Spleen (tissue), 11 donors: ENCODE data around the gene CSNK1D. TPM values are rescaled to one million over a fixed set of nuclear protein-coding genes. Genes with fewer than 3 reads are reported as not detected.

Source experiments
- DNase-seq: peaks from one replicate; pipeline ENCODE4 v3.0.0-alpha.2; 2020
- H3K27ac ChIP-seq, 8 donors: fragments of 200-600 bp; sonication (generic) in 7 of 8; 1 replicate in 4 of 8; 2 replicates in 4 of 8; pipeline versions ENCODE4 v1.5.0 to v1.8.0; 2016 to 2021; ENCODE audit warnings: inconsistent platforms in 4 of 8, mild to moderate bottlenecking in 4 of 8, moderate library complexity in 1 of 8
- H3K27me3 ChIP-seq, 7 donors: fragments of 200-600 bp; sonication (generic) in 6 of 7; replicated peaks in 1 of 7; 1 replicate in 4 of 7; 2 replicates in 3 of 7; pipeline versions ENCODE4 v1.5.0 to v1.8.0; 2016 to 2021; ENCODE audit warnings: inconsistent platforms in 3 of 7, mild to moderate bottlenecking in 1 of 7
- H3K36me3 ChIP-seq, 6 donors: fragments of 200-600 bp; sonication (generic) in 5 of 6; 1 replicate in 4 of 6; 2 replicates in 2 of 6; pipeline versions ENCODE4 v1.5.0 to v1.8.0; 2016 to 2021; ENCODE audit warnings: inconsistent platforms in 2 of 6
- H3K4me1 ChIP-seq, 6 donors: fragments of 200-600 bp; sonication (generic) in 5 of 6; 1 replicate in 3 of 6; 2 replicates in 3 of 6; pipeline versions ENCODE4 v1.5.0 to v1.8.0; 2016 to 2021; ENCODE audit warnings: inconsistent platforms in 3 of 6
- H3K4me3 ChIP-seq, 8 donors: fragments of 200-600 bp; sonication (generic) in 7 of 8; 1 replicate in 4 of 8; 2 replicates in 4 of 8; pipeline versions ENCODE4 v1.5.0 to v1.8.0; 2016 to 2021; ENCODE audit warnings: inconsistent platforms in 4 of 8, mild to moderate bottlenecking in 4 of 8, moderate library complexity in 2 of 8
- H3K9me3 ChIP-seq, 8 donors: fragments of 200-600 bp; sonication (generic) in 7 of 8; 1 replicate in 4 of 8; 2 replicates in 4 of 8; pipeline versions ENCODE4 v1.5.0 to v1.8.0; 2016 to 2021; ENCODE audit warnings: inconsistent platforms in 4 of 8
- POLR2A ChIP-seq, 3 donors: fragments of 450-650 bp; IDR thresholded peaks; one replicate each; pipeline ENCODE4 v1.5.1; 2017; ENCODE audit warnings: antibody characterized with exemption in 3 of 3, mild to moderate bottlenecking in 1 of 3
- POLR2AphosphoS5 ChIP-seq, 3 donors: sonication (generic); formaldehyde crosslinking; IDR thresholded peaks; one replicate each; pipeline ENCODE4 v1.5.1; 2017; ENCODE audit warnings: antibody characterized with exemption in 3 of 3
- WGBS, 5 donors: extraction: QIAGEN DNeasy Blood & Tissue Kit in 3 of 5; methylation state at CpG; one replicate each; pipeline versions ENCODE4 v1.1.5 to v1.1.7; 2013 to 2018; 5-methylcytosine and 5-hydroxymethylcytosine counted together
- intact Hi-C: fragments of 100-400 bp; cut with DNase I; formaldehyde crosslinking; loops from one replicate; pipeline ENCODE4 v1.15.0; 2023; ENCODE audit warnings: low total_unique reads
- polyA plus RNA-seq, 3 donors: library from polyadenylated mRNA; stranded (reverse); fragments of 200-250 nt; gene quantifications; one replicate each; pipeline ENCODE4 v1.2.1, GENCODE V29; 2013
- total RNA-seq, 7 donors: library from RNA; depleted of rRNA in 3 of 7; stranded (reverse); fragments of >200 nt in 3 of 7; fragmentation: NEBNext Ultra II Directional in 4 of 7; extraction: Animal tissue kit (Norgen Biotek cat#: 25700) in 4 of 7; gene quantifications; one replicate each; pipeline versions ENCODE4 v1.1.0 to v1.2.1, GENCODE V29; 2016 to 2021
- TF ChIP-seq, protein P1 (sequence below), 11 experiments: fragments of 200-600 bp in 7 of 11; fragments of 450-650 bp in 4 of 11; sonication (generic) in 4 of 11; IDR thresholded peaks in 8 of 11; conservative IDR thresholded peaks in 3 of 11; 1 replicate in 7 of 11; 2 replicates in 4 of 11; pipeline versions ENCODE4 v1.4.0 to v1.8.0; 2016 to 2021; ENCODE audit warnings: antibody characterized with exemption in 11 of 11, inconsistent platforms in 4 of 11, mild to moderate bottlenecking in 1 of 11
- donor health status: healthy with polysubstance abuse.
- donor health status: DM: no; HTN: no; CAD: no; lungs with moderate emphysema.
- donor health status: DM: no; HTN: no; CAD: no.
- donor health status: Bipolar disorder and iron deficiency.
- donor health status: healthy.
- donor health status: DM: no; HTN: no; CAD: no.
- donor health status: DM: yes; HTN: yes; CAD: no.

The CSNK1D gene
- total and polyA plus RNA-seq, 10 donors = 46.5 to 216 (median 119) TPM

DNA sequence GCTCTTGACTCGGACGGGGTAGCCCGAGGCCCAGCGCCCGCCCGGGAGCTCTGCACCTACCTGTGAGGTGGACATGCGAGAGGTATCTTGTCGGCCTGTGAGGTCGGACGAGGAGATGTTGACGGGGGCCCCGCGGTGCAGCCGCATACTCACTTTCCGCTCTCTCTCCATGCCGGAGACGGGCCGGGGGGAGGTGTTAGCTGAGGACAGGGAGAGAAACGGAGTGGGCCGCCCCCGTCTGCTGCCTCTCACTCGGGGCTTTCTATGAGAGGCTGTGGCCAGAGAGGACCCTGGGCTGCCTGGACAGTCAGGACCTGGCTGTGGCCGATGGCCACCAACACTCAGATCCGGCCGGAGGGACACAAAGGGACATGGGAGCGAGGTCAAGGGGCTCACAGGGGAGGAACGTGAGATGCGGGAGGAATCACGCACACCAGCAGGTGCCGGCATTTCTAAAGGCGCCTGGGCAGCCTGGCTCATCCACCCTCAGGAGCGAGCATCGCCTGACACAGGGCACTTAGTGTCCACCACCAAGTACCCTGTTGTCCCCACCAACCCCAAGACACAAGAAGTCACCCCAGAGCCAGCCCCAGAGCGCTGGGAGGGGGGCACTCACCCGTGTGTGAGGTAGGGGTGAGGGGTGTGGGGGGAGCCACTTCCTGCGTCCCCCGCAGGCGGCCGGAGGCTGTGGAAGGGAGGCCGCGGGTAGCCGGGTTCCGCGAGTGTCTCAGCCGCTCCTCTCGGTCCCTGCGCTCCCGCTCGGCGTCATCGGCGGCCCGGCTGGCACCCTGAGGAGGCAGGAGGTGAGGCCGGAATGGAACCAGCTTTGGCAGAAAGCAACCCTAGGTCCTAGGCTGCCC is 24.5 kb downstream of the CSNK1D start:
- TF ChIP-seq, protein P1, sequence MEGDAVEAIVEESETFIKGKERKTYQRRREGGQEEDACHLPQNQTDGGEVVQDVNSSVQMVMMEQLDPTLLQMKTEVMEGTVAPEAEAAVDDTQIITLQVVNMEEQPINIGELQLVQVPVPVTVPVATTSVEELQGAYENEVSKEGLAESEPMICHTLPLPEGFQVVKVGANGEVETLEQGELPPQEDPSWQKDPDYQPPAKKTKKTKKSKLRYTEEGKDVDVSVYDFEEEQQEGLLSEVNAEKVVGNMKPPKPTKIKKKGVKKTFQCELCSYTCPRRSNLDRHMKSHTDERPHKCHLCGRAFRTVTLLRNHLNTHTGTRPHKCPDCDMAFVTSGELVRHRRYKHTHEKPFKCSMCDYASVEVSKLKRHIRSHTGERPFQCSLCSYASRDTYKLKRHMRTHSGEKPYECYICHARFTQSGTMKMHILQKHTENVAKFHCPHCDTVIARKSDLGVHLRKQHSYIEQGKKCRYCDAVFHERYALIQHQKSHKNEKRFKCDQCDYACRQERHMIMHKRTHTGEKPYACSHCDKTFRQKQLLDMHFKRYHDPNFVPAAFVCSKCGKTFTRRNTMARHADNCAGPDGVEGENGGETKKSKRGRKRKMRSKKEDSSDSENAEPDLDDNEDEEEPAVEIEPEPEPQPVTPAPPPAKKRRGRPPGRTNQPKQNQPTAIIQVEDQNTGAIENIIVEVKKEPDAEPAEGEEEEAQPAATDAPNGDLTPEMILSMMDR (IDR thresholded peaks at IDR 0.05 in 8 of 11, conservative IDR thresholded peaks at IDR 0.05 in 3 of 11) = no peak
- peak in 2 of 3 donors; percentile 7 to 61 for TF ChIP-seq POLR2AphosphoS5 (IDR thresholded peaks at IDR 0.05)

DNA sequence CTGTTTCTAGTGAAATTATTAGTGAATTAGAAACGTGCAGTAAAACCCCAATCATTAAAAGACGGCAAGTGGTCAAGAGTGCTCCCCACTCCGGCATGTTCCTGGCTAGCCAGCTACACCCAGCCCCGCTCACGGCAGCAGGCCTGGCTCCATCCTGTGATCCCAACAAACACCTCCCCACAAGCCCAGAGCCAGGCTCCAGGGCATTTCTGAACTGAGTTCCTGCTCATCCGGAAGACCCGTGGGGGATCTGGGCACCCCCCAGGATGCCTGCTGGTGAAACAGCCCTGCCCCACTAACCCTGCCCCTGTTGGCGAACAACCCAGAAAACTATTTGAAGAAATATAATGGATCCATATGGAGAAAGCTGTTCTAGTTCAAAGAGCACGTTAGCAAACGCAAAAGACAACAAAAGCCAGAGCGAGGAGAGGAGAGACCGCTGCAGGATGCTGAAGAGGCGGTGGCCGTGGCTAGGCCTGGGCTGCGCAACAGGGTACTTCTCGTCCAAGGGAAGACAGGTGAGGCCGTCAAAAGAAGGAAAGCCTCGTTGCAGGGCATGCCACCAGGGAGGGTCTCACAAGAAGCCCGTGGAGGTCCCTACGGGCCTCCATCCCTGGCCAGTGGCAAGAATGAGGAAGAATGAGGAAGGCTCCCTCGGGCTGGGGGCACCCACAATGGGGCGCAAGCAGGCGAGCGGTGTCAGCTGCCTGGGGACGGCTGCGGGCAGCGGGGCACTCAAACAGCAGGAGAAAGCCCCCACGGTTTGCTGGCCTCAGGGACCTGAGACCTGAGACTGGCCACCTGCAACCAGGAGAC is 25.4 kb downstream of the CSNK1D start:
- Histone ChIP-seq H3K4me3 (no peak overlapping the region), H3K27me3 (no peaks in the 10 kb centered on the region), H3K9me3 (no peaks in the 10 kb centered on the region), H3K36me3 (peaks cover 31 to 100% (median 100%) of the 10 kb centered on the region in 6 donors), H3K4me1 (peaks cover 9 to 71% (median 40%) of the 10 kb centered on the region in 6 donors), H3K27ac (peak overlapping the region in 5 of 8 donors; percentile 70 to 76 (median 71))
- intact Hi-C loops = no loop called here
- no peak for DNase-seq
- 83 to 90% (median 85%) methylated on average over 28 of the region's 28 CpGs for WGBS, 5 donors
- no peak for TF ChIP-seq POLR2A (IDR thresholded peaks at IDR 0.05)
- TF ChIP-seq, protein P1 (IDR thresholded peaks at IDR 0.05 in 8 of 11, conservative IDR thresholded peaks at IDR 0.05 in 3 of 11) = no peak
- peak in 2 of 3 donors; percentile 24 to 40 for TF ChIP-seq POLR2AphosphoS5 (IDR thresholded peaks at IDR 0.05)

More for the DNA sequence above, 24.5 kb downstream of the CSNK1D start:
- Histone ChIP-seq H3K27ac (no peak overlapping the region), H3K9me3 (no peaks in the 10 kb centered on the region), H3K36me3 (peaks cover 33 to 100% (median 96%) of the 10 kb centered on the region in 6 donors), H3K4me3 (no peak overlapping the region), H3K27me3 (no peaks in the 10 kb centered on the region), H3K4me1 (peaks cover 9 to 61% (median 35%) of the 10 kb centered on the region in 6 donors)
- intact Hi-C loops = no loop called here
- 93 to 95% (median 94%) methylated on average over 52 to 54 of the region's 54 CpGs for WGBS, 5 donors
- DNase-seq = no peak

DNA sequence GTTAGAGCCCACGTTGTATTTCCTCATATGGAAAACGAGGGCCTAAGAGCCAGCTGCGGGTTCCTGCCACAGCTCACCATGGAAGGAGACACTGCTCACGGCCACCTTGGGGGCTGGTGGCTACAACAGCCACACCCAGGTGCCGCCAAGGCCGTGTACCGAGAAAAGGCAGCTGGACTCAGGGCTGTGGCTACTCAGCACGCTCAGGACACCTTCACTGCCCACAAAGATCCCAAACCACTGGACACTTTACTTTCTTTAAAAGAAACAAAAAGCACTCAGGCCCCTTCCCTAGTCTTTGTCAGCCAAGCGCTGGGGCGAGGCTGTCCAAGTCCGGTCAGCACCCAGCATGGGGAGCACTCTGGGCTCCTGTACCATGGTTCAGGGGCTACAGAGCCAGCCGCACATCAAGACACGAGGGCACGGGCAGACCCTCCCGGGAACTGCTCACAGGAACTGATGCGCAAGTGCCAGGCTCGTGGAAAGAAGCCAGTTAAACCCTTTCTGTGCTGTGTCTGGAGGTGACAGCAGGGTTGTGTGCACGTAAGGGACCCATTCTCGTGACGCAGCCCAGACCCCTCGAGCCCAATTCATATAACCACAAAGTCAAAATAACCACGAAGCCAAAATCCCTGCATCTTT is 26.2 kb downstream of the CSNK1D start:
- peaks cover 30 to 100% (median 99%) of the 10 kb centered on the region in 6 donors for H3K36me3 ChIP-seq
- H3K27ac ChIP-seq = peak overlapping the region in 7 of 8 donors; percentile 51 to 76 (median 70)
- DNase-seq = no peak
- TF ChIP-seq POLR2AphosphoS5 (IDR thresholded peaks at IDR 0.05) (peak in 2 of 3 donors; percentile 25 to 30), POLR2A (IDR thresholded peaks at IDR 0.05) (no peak)
- TF ChIP-seq, protein P1 (IDR thresholded peaks at IDR 0.05 in 8 of 11, conservative IDR thresholded peaks at IDR 0.05 in 3 of 11) = no peak
- no peaks in the 10 kb centered on the region for H3K9me3 ChIP-seq
- intact Hi-C loops = no loop called here
- H3K27me3 ChIP-seq = no peaks in the 10 kb centered on the region
- 48 to 58% (median 54%) methylated on average over 19 to 22 of the region's 22 CpGs for WGBS, 5 donors
- peaks cover 16 to 78% (median 48%) of the 10 kb centered on the region in 6 donors for H3K4me1 ChIP-seq
- no peak overlapping the region for H3K4me3 ChIP-seq
